GM18951 (cell line): ENCODE measurements around the gene ADAMTS13.

ENCODE experiments used
- POLR2A ChIP-seq: IDR thresholded peaks from 4 replicates; pipeline ENCODE4 v1.6.1; 2011; ENCODE audit warnings: mild to moderate bottlenecking; ENCODE audit not compliant: insufficient read length, insufficient read depth; ENCODE audit errors: extremely low read depth
- in situ Hi-C: fragments of 300-500 bp; cut with MboI; formaldehyde crosslinking; loops from one replicate; pipeline ENCODE4 v1.12.0; 2022; ENCODE audit warnings: low sequenced_read_pairs, mixed read lengths, inconsistent platforms; ENCODE audit not compliant: unreplicated experiment

The ADAMTS13 gene

DNA sequence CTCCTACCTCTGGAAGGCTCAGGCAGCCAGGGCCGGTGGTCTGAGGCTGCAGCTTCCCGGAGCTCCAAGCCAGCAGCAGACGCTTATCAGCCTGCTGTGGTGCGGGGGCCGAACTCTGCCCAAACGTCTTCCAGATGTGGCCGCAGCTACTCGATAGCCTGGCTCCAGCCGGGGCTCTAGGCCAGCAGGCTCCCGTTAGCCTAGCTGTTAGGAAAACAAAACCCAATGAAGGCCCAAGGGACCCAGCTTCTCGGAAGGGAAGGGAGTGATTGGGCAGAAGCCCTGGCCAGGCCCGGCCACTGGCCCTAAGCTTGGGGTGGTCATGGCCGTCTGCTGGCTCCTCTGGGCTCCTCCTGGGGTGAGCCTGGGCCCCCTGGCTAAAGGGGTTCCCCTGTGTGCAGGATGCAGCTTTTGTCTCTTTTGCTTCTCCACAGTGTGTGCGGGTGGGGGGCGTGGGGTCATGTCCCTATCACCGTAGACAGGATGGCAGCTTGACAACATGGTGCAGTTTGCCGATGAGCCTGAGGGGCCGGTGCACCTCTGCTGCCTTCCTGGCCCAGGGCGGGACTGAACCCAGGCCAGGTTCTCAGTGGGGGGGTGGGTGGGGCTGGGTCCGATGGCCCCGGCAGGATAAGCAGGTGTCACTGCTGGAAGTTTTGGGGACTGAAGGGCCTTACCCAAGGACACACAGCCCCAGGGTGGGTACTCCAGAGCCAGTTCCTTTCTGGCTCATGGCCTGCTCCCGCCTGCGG lies 83.9 kb downstream of the ADAMTS13 start:
- in situ Hi-C loops: no loop called here
- TF ChIP-seq POLR2A: no peak

DNA sequence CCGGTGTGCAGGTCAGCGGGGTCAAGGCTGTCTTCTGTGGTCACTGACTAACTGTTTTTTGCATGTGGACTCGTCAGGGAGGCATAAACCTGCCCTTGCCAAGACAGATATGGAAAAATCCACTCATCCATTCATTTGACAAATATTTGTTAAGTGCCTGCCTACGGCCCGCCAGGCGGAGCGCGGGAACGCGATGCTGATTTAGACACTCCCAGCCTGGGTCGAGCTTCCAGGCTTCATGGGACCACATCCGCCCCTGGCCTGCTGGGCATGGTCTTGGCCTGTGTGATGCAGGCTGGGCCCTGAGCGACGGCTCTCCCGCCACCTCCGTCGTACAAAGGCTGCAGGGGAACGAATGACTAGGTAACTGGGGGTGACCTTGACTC lies 84.5 kb downstream of the ADAMTS13 start:
- TF ChIP-seq POLR2A: no peak
- in situ Hi-C loops: no loop called here

DNA sequence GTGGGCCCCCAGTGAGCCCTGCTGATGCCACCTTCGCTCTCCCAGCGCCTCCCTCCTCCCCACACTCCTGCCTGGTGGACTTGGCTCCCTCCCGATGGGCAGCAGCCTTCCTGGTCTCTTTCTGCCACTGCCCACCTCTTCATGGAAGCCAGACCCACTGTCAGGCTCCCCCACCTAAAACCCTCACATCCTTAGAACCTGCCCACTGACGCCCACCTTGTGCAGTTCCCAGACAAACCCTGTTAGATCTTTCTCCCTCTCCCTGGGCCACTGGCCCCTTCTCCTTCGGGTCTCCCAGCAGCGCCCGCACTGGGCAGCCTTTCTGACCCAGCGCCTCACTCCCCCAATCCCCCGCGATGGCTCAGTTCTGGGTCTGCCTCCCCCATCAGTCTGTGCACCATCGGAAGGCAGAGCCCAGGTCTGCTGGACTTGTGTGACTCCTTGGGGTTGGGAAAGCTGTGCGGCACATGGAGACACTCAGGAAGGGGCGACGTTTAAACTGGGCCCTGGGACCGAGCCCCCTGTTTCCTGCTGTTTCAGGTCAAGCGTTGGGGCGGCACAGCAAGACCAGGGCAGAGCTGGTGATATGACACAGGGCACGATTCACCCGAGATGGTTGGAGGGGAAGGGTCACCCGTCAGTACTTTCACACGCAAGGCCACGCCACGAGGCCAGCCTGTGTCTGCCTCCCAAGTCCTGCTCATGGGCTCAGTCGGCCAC lies 85.2 kb downstream of the ADAMTS13 start:
- in situ Hi-C loops: no loop called here
- no peak for TF ChIP-seq POLR2A

DNA sequence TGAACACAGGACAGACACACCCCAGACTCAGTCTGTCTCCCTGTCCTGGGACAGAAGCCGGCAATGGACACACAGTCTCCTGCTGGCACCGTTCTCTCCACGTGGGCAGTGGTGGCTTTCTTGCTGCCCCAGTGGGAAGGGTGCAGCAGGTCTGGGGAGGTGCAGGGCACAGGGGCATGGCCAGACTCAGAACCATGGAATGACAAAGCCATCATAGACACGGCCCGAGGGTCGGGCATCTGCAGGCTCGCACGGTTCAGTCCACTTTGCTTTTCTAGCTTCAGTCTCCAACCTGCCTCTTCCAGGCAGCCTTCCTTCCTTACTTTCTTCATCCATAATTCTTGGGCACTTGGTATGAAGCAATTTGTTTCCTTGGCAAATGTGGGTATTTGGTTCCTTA lies 85.9 kb downstream of the ADAMTS13 start:
- in situ Hi-C loops: no loop called here
- no peak for TF ChIP-seq POLR2A
